Occipital lobe (tissue), 2 donors: ENCODE measurements around the gene HFE. TPM values are rescaled to one million over a fixed set of nuclear protein-coding genes. Genes with fewer than 3 reads are reported as not detected.
"Not testable (repeated sequence)": the region's sequence is repeated elsewhere in the genome, so short reads cannot be mapped to it uniquely, and the experiment has no call there.

Experiments
- DNase-seq: peaks from one replicate; lab custom pipeline; 2025; lab: John Stamatoyannopoulos, UW
- total RNA-seq: library from RNA; depleted of rRNA; stranded (reverse); fragments of >200 nt; gene quantifications from one replicate; pipeline ENCODE4 v1.2.3, GENCODE V29; 2014

HFE gene, protein sequence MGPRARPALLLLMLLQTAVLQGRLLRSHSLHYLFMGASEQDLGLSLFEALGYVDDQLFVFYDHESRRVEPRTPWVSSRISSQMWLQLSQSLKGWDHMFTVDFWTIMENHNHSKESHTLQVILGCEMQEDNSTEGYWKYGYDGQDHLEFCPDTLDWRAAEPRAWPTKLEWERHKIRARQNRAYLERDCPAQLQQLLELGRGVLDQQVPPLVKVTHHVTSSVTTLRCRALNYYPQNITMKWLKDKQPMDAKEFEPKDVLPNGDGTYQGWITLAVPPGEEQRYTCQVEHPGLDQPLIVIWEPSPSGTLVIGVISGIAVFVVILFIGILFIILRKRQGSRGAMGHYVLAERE
- total RNA-seq = 1.1 TPM

DNA sequence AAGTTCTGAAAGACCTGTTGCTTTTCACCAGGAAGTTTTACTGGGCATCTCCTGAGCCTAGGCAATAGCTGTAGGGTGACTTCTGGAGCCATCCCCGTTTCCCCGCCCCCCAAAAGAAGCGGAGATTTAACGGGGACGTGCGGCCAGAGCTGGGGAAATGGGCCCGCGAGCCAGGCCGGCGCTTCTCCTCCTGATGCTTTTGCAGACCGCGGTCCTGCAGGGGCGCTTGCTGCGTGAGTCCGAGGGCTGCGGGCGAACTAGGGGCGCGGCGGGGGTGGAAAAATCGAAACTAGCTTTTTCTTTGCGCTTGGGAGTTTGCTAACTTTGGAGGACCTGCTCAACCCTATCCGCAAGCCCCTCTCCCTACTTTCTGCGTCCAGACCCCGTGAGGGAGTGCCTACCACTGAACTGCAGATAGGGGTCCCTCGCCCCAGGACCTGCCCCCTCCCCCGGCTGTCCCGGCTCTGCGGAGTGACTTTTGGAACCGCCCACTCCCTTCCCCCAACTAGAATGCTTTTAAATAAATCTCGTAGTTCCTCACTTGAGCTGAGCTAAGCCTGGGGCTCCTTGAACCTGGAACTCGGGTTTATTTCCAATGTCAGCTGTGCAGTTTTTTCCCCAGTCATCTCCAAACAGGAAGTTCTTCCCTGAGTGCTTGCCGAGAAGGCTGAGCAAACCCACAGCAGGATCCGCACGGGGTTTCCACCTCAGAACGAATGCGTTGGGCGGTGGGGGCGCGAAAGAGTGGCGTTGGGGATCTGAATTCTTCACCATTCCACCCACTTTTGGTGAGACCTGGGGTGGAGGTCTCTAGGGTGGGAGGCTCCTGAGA is at the start of gene HFE:
Gene HFE, plus strand, starts transcription at position 146 of the 832 bp plus-strand sequence. Its CDS starts 12 bp downstream, at position 158.
- no peak for DNase-seq

DNA sequence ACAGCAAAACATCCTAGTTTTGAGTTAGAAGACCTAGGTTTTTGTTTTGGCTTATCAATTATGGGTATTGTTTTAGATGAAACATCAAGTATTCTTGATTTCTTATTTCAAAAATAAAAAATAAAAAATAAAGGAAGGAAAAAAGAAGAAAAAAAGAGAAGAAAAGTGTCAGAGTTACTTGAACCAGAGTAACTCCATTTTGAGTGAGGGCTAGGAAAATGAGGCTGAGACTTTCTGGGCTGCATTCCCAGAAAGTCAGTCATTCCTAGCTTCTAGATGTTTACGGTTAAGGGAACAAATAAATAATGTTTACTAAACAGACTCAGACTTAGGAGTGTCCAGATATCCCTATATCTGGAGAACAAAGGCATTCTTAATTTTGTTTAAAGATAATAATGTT is 45.3 kb upstream of the HFE start:
- DNase-seq = no peak

DNA sequence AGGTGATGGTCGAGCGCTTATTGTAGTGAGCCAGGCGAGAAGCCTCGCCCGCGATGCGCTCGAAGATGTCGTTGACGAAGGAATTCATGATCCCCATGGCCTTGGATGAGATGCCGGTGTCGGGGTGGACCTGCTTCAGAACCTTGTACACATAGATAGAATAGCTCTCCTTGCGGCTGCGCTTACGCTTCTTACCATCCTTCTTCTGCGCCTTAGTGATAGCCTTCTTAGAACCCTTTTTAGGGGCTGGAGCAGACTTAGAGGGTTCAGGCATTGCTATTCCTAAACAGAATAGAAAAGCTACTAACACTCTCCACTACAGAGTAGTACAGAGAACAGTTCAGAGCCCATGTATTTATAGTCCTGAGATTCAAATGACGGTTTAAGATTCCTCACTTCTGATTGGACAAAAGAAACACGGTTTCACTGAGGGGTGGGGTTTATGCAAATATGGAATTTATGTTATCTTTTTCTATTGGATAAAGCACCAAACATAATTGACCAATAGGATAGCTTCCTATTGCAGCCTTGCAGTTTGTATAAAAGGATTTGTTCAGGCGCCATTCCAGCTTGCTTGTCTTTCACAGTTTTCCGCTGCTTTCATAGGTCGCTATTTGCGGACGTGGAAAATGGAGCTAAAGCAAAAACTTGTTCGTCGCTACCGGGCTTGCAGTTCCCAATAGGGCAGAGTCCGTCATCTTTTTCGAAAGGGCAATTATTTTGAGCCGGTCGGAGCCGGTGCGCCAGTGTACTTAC is 43.7 kb upstream of the HFE start:
- DNase-seq = peak; percentile 72

DNA sequence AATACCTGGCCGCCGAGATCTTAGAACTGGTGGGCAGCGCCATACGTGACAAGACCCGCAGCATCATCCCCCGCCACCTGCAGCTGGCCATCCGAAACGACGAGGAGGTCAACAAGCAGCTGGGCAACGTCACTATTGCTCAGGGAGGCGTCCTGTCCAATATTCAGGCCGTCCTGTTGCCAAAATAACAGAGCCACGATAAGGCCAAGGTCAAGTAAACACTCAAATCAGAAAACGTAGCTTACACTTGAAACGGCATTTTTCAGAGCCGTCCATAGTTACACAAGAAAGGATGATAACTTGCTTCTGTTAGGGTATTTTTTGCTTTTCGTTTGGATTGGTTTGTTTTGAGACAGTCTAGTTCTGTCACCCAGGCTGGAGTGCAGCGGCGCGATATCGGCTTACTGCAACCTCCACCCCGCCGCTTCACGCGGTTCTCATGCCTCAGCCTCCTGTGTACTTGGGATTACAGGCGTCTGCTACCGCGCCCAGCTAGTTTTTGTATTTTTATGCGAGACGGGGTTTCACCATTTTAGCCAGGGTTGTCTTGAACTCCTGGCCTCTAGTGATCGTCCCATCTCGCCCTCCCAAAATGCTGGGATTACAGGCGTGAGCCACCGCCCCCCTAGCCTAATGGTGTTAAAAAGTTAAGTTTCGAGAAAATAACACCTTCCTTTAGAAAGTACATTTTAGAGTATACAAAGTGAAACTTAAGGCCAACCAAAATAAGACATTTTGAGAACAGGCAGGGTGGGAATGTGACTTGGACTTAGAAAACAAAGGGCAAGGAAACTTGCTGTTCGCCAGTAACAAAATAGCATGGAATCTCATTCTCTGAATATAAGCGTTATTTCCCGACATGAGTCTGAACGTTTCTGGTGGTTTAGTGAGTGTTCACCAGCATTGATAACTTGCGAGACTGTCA is 42.8 kb upstream of the HFE start:
- DNase-seq = no peak

DNA sequence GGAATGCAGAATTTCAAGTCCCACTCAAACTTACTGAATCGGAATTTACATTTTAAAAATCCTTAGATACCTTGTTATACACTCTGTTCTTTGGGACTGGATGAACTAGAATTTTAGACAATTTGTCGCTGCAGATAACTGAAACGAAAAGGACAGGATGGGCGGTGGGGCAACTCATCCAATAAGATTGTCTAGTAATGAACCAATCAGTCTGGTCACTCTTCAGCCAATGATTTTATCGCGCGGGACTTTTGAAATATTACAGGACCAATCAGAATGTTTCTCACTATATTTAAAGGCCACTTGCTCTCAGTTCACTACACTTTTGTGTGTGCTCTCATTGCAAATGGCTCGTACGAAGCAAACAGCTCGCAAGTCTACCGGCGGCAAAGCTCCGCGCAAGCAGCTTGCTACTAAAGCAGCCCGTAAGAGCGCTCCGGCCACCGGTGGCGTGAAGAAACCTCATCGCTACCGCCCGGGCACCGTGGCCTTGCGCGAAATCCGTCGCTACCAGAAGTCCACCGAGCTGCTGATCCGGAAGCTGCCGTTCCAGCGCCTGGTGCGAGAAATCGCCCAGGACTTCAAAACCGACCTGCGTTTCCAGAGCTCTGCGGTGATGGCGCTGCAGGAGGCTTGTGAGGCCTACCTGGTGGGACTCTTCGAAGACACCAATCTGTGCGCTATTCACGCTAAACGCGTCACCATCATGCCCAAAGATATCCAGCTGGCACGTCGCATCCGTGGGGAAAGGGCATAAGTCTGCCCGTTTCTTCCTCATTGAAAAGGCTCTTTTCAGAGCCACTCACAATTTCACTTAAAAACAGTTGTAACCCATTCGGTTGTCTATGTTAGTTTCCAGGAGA is 41.9 kb upstream of the HFE start:
- peak; percentile 48 for DNase-seq

DNA sequence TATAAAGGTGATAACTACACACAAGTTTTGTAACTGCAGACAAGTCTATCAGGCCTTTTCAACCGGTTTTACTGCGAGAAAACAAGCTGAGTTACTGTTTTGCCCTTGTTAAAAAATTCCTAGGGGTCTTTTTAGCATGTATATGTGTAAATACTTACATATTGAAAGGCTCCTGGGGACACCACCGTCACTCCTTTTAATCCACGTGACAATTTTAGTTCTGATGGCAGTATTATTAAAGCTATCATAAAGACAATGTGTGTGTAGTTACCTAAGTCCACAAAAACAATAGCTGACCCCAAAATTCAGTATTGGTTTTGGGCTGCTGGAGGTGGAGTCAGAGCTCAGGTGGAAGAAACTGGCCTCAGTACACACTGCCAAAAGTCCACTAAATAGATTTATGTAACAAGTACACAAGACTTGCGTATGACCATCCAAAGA is 41.3 kb upstream of the HFE start:
- no peak for DNase-seq

DNA sequence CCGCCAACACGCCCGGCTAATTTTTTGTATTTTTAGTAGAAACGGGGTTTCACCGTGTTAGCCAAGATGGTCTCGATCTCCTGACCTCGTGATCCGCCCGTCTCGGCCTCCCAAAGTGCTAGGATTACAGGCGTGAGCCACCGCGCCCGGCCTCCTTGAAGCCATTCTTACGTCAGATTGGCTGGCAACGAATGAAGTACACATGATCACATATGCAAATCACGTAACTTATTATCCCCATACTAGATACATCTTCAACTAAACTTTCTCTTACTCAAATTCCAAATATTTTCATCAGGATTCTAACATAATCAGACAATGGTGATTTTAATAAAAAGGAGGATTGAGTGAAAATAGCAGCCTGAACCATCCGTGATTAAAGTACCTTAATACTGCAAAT is 39.9 kb upstream of the HFE start:
- not testable (repeated sequence) for DNase-seq

DNA sequence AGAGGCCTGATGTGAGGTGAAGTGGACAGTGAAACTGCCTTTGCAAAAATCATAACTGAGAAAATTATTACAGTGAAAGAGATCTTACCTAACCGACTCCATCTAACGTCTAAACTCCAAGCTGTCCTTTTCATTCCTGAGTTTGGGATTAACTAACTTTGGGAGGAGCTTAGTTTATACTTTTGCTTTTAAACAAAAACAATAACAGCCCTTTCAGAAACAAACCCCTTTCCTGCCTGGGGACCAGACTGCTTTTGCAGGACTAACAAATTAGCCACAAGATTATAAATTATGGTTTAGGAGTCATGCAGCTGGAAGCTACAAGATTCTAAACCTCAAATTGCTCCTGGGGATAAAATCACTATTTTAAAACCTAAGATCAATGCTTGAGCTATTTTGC is 38.6 kb upstream of the HFE start:
- DNase-seq = no peak

DNA sequence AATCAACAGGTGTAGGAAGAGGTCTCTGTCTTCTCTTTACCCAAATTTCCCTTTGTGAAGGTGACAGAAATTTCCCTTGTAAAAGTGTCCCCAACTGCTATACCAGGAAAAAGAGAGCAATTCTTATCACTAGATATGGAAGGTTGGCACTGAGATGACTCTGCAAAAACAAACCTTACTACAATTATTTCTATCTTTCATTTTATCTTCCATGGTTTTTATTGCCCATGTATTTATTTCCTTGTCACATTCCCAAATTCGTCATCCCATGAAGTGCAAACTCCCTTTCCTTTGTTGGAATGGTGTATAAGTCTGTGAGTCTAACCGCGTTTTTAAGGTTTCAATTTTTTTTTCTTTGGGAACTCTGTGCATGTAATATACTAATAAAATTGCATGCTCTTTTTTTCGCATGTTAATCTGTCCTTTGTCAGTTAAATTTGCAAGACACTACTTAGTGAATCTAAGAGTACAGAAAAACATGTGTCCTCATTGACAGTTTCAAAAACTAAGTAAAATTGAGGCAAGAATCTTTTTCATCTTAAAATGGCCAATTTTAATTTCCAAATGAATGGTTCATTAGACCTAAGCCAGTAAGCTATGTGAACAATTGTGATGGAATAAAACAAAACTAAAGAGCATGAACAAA is 35.4 kb upstream of the HFE start:
- DNase-seq = no peak

DNA sequence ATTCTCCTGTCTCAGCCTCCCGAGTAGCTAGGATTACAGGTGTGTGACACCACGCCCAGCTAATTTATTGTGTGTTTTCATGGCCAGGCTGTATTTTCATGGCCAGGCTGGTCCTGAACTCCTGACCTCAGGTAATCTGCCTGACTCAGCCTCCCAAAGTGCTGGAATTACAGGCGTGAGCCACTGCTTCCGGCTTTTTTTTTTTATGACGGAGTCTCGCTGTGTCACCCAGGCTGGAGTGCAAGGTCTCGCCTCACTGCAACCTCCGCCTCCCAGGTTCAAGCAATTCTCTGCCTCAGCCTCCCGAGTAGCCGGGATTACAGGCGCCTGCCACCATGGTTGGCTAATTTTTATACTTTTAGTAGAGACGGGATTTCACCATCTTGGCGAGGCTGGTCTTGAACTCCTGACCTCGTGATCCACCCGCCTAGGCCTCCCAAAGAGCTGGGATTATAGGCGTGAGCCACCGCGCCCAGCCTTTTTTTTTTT is 34.4 kb upstream of the HFE start:
- DNase-seq = not testable (repeated sequence)

DNA sequence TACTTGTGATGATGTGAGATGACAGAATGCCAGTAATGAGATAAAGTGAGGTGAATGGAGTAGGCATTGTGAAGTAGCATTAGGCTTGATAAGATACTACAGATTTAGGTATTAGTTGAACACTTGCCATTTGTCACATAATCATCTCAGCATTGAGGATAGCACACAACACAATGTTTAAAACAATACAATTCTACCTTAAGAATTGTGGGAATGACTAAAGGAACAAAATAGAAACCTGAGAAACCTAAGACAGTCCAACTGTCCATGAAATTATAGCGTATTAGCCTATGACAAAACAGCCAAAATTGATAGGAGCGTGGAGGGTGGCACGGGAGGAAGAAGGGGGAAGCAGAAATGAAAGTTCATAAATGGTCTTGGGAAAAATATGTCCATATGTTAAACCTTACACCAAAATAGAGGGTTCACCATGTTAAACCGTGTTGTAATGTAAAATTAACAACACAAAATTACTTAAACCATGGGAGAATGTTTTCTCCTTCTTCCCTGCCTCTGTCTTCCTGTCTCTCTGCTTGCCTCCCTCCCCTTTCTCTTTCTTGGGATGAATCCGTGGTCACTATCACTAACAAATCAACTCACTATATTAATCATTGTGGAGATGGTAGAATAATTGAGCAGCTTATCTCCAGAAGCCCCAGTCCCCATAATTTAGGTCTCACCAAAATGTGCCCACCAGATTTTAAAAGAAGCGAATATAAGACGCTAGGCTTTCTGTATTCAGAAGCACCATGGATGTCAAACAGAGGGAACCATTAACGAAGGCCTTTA is 33.0 kb upstream of the HFE start:
- DNase-seq = no peak

DNA sequence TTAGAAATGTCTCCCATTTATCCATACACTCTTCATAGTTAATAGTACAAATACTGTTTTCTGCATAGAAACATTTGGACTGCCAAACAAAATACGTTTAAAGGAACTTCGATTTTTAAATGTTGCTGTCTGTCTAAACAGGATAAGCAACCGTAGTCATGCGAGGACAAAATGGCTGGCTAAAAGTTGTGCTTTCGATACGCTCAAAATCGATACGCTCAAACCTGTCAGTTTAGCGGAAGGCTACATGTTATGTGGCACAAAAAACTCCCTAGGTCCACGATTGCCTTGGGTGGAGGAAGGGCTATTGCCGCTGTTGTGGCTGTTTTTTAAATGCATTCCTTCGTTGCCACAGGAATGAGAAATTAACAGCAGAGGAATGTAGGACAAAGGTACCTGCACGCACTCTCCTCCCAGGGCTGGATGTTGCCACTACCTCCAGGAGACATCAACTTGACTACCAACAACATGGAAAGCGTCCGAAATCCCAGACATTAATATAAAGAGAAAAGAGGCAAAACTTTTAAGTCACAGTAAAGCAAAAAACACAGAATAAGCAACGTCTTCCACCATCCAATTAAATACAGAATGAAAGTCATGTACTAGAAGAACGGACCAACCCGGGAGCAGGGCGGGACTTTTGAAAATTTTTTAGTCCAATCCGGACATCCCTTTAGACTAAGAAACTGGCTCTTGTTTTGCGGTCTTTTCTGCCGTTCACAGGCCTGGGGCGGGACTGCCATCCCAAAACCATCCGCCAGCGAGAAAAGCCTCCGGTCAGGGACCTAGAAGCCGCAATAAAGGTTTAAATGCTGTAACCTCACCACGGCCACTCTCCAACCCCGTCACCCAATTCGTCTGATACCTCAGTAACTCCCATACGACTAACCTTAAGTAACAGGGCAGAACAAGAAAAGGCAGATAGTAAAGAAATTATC is 32.2 kb upstream of the HFE start:
- peak; percentile 79 for DNase-seq

DNA sequence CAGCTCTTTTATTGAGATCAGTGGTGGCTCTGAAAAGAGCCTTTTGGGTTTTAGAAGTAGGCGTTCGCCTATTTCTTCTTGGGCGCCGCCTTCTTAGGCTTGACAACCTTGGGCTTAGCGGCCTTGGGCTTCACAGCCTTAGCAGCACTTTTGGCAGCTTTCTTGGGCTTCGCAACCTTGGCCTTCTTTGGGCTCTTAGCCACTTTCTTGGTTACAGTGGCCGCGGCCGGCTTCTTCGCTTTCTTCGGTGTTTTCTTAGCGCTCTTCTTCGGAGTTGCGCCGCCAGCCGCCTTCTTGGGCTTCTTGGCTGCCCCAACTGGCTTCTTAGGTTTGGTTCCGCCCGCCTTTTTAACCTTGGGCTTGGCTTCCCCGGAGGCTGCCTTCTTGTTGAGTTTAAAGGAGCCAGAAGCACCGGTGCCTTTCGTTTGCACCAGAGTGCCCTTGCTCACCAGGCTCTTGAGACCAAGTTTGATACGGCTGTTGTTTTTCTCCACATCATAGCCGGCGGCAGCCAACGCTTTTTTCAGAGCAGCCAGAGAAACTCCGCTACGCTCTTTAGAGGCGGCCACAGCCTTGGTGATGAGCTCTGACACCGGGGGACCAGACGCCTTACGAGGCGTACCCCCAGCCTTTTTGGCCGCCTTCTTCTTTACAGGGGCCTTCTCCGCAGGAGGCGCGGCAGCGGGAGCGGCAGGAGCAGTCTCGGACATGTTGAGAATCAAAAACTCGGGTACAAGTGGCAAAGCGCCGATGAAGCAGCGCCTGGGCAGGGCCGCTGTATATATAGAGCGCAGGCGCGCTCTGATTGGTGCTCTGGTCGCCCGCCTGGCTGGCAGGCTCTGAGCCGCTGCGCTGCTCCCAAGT is 31.3 kb upstream of the HFE start:
- peak; percentile 82 for DNase-seq

DNA sequence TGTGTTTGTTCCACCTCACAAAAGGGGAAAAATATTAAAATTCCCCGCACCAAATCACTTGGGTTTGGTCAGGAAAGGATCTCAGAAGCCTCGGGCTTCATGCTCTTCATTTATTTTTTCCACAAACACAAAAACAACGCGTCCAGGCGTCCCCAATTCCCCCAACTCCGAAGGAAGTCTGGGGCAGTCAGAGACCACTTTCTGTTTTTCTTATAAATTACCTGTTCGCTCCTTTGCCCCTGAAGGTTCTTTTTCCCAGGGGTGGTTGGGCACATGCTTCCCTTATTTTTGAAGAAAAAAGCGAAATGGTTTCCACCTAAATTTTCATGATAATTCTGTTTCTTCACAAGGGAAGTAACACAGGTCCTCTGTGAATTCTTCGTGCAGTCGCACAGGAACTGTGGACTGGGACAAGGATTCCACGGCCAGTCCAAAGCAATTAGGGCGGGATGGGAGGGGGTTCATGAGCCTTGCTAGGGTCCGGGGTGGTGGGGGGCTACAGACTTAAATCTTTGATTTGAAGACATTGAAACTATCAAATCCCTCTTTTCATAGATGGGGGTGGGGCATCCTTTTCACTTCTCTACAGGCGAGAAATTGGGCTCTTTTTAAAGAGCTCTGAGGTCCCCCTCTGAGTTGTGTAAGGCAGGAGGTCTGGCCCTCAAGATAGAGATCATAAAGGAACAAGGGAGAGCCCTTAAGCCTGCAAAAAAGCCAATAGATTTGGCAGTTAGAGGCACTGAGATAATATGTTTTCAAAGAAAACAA is 30.5 kb upstream of the HFE start:
- peak; percentile 13 for DNase-seq

DNA sequence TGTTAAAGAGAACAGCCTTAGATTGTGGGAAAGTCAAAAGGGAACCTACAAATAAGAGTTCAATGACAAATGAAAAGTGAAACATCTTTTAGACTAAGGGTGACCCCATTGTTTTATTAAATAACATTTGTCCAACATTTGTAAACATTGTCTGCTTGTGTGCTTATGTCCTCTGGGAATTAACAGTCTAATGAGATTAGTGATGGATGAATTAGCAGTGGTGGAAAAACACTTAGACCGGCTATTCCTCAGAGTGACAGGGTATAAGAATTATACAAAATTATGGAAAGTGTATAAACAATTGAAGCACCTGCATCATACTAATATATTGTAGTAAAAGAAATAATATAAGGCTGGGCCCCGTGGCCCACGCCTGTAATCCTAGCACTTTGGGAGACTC is 29.3 kb upstream of the HFE start:
- no peak for DNase-seq
